GM19324 (cell line): ENCODE results near the gene AK4.

Source experiments
- ATAC-seq: cut with Tn5 transposase; IDR thresholded peaks from one replicate; pipeline ENCODE4 v1.9.1; 2021; ENCODE audit warnings: mild to moderate bottlenecking, moderate library complexity; ENCODE audit not compliant: unreplicated experiment, low FRiP score

The AK4 gene

DNA sequence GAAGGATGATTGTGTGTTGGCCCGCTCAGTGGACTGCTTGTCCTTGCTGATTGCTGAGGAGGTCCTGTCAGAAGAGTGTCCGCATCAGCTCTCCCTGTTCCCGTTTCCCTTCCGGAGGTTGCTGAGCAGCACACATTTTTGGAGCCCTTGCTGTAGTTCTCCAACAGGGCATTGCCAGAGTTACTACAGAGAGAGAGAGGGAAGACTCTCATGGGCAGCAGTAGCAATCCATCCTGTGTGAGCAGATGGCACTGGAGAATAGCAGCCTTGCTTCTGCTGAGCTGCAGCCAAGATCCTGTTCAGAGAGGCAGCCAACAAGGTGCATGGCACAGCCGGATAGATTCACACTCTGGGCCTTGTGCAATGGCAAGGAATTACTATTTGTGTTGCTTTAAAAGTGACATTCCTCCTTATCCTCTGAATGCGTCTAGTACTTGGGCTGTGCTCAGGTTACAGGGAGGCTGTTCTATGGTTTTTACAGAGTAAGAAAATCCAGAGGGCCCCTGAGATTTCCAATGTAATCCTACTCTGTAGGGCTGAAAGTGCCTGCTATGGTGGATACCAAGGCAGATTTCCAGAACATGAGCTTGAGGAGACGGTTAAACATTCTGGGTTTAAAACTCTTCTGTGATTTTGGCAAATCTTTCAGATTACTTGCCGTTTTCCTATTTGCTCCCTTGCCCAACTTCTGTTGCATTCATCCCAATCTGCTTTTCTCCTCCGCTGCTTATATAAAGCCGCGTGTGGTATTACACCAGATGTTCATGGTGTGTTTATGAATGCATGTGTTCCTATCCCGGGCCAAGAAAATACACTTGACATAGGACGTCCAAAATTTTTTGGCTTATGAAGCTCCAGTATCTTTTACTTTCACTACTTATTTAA lies 27.4 kb downstream of the AK4 start:
- ATAC-seq, result no peak

DNA sequence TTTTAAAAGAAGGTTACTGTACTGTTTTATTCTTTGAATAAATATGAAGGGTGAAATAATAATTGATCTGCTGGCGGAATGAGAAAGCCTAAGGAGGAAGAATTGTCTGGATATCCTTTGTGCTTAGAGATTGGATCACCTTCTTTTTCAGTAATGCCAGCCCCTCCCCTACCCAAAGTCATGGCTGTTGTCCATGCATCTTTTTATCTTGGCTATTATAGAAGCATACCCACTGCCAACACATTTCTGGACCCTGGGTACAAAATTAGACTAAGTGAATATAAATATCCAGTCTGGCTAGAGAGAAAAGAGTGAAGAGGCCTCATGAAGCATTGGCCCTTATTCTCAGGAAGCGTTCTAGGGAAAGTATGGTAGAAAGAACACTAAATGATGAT lies 28.1 kb downstream of the AK4 start:
- no peak for ATAC-seq

DNA sequence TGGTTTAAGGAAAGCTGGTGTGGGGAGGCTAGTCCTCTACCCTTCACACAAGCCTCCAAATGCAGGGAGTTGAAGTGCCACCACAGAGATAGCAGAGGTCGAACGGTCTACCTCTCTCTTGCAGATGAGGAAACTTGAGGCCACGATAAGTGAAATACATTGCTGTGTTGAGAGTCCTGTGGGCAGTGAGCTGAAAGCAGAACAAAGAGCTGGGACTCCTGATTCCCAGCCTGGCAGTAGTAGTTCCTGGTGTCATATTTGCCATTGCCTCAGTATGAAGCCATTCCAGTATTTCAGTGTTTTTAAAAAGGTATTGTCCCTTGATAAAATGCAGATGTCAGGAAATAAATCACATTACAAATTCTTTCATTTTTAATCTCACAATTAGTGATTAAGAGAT lies 28.6 kb downstream of the AK4 start:
- no peak for ATAC-seq

DNA sequence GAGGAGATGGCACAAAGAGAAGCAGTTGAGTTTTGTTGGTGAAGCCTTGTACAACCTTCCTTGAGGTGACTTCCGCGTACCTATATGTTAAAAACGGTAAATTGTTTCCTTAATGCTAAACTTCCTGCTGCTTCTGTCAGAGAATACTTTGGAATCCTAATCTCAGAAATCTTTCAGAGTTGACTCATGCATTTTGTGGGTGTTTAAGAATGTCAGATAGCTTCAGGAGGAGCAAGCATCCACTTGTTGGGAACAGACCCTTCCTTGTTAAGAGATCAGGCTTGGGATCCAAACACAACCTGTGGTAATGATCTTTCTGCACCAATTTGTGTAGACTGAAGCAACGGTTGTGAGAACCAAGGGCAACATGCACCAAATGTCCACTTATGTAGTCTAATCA lies 29.5 kb downstream of the AK4 start:
- ATAC-seq, result no peak

DNA sequence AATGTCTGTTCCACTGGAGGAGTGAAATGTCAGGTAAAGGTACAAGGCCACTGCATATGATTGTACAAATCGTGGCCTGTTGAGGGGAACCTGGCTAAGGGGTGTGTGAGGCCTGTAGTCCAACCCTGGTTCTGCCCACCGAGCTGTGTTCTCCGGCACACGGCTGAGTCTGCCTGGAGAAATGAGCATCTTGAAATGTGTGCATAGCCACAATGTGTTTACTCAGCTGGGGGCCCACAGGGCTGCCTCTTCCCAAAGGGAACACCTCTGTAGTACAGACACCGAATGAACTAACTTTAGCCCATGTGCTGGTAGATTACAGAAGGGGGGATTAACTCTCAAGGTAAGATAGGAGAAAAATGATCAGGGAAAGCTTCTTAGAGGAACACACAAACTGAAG lies 30.2 kb downstream of the AK4 start:
- ATAC-seq, result no peak

DNA sequence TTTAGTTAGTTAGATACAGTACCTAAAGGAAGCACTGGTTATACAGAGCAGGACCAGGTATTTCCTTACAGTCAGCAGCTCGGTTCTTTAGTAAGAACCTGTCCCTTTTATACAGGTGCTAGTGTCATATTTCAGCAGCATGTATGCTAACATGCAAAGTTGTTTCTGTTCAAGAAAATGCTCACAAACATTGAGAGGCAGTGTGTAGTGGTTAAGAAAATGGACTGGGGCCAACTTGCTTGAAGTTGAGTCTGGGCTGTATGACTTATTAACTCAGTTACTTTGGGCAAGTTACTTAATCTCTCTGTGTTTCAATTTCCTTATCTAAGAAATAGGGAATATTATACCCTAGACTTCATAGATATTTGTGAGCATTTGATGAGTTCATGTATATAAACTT lies 31.1 kb downstream of the AK4 start:
- no peak for ATAC-seq

DNA sequence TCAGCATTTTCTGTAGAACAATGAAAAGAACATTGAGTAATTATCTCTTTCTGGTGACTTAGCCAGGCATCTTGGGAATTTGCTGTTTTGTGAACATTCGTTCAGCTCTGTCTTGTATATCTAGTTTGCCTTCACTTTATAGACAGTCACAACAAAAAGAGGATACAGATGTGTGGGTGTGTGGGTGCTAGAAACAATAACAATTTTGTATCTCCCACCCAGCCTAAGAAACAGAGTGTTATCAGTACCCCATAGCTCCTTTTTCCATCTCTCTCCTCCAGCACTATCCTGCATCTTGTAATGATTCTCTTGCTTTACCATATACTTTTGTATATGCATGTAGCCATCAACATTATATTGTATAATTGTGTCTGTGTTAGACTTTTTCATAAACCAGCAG lies 33.0 kb downstream of the AK4 start:
- no peak for ATAC-seq

DNA sequence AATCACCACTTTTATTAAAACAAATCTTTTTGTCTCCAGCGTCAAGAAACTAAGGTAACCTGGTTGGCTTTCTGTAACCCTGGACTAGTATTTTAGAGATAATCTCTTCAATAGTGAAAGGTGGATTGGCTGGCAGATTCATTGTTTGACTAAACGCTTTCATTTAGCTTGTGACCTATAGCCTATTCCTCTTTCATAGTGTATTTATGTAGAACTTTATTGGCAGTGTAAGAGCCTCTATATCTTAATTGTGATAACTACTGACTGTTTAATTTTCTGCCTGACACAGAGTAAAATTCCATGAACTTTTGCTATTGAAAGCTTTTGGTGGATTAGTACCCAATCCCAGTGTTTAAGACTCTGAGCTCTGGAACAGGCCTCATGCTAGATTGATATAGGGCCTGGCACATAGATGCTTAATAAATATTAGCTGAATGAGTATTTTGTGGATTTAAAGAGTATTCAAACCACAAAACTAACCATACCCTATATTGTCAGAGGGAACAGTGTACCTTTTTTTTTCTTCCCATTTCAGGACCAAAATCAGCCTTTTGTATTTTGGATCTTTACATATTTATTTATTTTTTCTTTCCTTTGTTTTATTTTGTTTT lies 34.8 kb downstream of the AK4 start:
- ATAC-seq, result no peak

DNA sequence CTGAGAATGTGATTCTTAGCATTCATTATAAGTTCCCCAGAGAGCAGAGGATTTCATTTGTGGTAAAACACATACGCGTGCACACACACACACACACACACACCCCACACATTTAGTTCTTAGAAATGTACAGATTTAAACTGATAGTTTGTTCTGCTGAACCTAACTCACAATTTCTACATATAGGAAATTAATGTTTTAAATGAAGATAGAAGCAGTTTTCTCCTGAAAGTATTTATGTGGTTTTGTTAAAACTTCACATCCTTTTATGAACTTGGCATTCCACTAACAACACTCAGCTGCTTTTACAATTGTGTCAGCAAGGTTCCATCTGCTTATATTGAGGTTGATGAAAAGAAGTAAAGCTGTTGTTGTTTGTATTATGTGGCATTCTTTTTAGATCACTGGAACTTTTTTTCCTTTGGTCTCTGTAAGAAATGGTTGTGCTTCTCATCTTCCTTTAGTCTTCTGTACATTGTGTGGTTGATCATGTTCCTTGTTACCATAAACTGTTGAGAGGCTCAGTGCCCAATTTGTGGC lies 41.6 kb downstream of the AK4 start:
- ATAC-seq, result no peak

DNA sequence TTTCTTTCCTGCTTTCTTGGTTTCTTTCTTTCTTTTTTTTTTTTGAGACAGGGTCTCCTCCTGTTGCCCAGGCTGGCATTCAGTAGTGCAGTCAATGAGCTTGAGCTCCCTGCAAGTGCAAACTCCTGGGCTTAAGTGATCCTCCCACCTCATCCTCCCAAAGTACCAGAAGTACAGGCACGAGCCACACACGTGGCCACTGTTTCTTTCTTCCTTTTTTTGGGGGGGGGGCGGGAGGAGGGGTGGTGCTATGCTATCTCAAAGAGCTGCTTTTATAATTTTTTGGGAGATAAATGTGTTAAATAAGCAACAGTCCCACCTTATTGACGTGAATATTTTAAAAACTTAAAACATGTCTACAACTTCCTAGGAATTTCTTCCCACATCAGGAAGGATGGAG lies 42.2 kb downstream of the AK4 start:
- ATAC-seq, result no peak

DNA sequence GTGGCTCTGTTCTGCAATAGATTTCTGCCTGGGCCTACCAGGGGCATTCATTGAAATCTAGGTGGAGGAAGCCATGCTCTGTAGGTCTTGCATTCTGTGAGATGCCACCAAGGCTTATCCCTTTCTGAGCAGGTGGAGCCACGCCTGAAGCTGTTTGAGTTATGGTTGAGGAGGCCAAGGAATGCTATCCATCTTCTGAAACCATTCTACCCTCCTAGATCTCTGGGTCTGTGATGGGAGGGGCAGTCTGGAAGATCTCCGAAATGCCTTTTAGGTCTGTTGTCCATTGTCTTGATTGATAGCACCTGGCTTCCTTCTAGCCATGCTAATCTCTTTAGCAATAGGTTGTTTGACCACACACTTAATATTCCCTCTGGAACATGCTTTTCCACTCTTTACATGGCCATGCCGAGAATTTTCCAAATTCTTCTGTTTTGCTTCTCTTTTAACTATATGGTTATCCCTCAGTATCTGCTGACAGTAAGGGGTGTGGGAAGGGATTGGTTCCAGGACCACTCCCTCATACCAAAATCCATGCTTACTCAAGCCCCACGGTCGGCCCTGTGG lies 45.2 kb downstream of the AK4 start:
- ATAC-seq, result no peak

DNA sequence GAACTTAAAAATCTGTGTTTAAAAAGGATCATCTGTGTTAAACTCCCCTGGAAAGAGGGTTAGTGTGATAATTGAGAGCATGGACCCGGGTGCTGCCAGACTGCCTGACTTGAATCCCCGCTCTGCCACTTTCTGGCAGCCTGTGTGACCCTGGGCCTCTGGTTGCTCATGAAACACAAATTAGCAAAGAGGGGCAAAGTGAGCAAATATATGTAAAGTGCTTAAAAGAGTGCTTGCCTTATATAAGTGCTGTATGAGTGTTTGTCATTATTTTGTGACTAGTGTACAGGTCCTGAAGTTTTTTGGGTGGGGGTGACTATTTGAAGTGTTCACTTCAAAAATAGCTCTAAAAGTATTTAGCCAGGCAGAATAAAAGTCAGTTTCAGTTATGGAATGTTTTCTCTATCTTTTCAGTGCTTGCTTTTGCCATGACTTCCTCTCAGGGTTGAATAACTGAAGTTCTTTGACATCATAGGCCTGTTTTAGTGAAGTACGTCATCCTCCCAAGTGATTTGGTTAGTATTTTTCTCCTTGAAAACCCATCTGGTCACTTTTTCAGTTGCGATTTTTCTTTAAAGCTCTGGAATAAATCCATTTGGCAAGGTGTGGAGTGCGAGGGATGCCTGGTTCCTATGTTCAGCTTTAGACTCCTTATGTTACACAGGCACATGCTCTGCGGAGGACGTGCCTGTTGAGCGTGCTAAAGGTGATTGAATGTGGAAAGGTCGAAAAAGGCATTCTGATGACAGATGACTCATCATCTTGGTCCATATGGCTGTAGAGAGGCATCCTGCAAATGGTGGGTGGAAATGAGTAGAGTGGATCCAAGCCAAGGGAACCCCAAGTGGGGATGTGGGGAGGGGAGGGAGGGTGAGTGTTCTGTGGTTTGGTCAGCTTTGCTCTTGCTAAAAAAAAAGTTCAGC lies 47.8 kb downstream of the AK4 start:
- no peak for ATAC-seq

DNA sequence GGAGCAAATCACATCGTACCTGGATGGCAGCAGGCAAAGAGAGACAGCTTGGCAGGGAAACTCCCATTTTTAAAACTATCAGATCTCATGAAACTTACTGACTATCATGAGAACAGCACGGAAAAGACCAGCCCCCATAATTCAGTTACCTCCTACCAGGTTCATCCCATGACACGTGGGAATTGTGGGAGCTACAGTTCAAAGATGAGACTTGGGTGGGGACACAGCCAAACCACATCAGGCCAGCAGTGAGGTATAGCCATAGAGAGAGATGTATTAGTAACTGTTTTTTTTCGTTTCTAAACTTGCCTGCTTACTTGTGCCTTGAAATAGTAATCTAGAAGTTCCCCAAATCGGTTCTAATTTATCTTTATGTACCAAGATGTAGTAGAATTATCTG lies 48.9 kb downstream of the AK4 start:
- no peak for ATAC-seq

DNA sequence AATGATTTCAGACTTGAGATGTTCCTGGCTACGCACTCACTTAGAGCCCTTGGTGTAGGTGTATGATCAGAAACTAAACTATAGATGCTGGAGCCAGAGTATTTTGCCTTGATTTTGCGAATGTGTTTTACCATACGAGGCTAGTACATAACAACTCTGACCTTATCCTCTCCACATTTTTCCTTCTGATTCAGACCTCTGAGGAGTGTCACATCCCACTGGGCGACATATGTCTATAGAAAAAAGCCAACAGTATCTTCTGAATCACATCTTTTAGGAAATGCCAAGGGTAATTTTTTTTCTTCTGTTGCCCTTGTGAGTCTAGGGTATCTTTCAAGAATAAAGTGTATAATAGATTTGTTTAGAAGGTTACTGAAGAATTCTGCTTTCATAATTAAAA lies 49.6 kb downstream of the AK4 start:
- ATAC-seq, result no peak

DNA sequence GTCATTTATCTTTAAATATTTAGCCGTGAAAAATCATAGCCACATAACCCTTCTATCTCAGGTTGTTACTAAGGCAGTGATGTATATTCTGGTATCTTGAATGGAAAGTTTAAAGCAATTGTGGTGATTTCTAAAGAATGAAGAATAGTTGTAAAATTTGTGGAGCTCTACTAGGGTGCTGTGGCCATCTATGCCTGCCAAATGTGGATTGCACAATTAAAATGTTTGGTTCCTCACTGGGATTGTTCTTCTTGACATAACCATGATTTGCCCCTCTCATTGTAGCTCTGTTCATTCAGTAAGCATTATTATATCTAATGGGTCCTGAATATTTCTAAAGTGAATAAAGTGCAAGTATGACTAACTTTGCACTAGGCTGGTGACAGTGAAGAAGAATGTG lies 50.1 kb downstream of the AK4 start:
- ATAC-seq, result no peak

DNA sequence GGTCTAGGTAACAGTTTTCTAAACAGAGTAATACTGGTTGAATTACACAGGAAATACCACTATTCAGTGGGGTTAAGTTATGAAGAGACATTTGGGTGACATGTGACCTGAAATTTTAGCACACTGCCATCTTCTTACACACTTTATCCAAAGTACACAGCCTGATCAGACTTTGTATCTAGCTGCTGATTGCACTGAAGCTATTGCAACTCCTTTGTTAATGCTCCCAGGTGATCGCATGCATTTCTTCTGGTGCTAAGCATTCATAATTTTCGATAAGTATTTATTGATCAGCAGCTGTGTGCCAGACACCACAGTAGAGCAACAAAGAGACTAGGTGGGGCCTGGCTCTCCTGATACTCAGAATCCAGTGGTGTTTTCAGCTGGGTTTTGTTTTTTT lies 52.4 kb downstream of the AK4 start:
- no peak for ATAC-seq

DNA sequence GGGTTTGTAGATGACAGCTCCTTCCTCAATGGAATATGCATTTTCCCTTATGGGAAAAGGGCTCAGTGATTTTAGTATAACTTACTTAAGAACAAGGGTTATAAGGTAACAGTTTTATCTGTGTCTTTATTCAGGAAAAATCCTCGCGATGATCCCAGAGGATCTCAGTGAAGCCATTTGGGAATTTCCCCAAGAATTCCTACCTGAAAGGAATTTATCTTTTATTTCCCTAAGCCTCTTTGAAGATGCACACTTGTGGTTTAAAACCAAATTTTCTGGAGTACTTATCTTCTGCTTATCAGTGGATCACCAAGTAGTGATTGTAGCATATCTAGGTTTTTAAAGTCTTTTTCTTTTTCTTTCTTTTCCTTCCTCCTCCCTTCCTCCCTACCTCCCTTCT lies 58.8 kb downstream of the AK4 start:
- ATAC-seq, result no peak

DNA sequence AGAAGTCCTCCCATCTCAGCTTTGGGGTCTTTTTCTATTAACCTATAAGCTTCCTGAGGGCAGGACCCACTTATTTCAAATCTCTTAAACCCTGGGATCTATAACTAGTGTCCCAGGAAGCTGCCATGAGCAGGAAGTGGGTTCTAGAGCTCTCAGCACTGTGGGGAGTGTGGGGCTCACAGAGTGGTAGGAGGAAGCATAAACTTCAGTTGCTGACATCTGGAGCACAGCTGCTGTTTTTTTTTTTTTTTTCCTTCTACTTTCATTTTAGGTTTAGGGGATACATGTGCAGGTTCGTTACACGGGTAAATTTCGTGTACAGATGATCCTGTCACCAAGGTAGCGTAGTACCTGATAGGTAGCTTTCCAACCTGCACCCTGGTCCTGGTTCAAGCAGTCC lies 59.3 kb downstream of the AK4 start:
- no peak for ATAC-seq

DNA sequence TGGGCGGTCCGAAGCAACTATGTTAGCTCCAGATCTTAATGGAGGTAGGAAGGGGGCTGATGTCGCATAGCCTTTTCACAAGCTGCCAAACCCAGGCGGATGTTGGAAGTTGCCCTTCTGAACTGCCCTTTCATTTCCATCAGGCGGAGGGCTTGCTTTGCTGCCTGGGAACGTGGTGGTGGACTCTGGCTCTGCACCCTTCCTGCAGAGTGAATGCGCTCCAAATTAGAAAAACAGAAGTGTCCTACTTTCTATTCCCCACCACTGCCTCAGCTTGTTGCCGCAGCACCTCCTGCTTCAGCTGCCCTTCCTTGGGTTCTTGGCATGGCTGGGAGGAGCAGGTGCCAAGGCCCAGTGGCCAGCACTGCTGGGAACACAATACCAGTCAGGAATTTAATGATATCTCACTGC lies 60.6 kb downstream of the AK4 start:
- ATAC-seq, result no peak

DNA sequence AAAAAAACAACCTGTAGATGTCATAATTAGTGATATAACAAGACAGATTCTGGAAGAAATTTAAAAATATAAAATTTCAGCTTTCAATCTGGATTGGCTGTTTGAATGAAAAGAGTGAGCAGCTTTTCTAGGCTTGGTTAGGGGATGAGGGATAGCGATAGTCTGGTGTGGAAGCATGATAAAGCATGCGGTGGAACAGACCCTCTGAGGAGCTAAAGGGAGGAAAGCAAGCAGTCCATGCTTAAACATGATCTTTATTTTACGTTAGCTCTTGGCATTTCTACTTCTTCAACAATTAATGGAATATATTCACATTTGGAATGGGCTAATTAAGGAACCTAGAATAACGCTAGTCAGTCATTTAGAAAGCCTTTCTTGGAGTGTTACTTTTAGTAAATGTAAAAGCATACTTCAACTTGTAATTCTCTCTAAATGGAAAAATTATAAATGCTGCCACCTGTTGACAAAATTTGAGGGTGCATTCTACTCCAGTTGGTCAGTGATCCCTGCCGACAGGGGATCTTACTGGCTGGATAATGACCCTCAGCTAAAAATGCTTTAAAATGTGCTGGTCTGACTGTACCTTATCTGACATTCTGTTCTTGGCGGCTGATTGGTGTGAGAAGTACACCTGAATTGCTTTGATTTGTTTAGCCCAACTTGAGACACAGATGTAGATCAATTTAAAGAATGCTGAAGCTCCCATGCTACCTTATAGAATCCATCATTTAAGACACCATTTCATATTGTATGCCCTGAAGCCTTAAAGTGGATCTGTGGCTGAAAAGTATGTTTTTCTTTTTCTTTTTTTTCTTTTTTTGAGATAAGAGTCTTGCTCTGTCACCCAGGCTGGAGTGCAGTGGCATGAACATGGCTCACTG lies 61.2 kb downstream of the AK4 start:
- ATAC-seq, result no peak
